ELF-1 (cell line): ENCODE results near the gene SPTBN2.

Source experiments
- DNase-seq: peaks from one replicate; pipeline ENCODE4 v3.0.0-alpha.2; 2016; ENCODE audit warnings: low read depth, low spot score

Gene SPTBN2

DNA sequence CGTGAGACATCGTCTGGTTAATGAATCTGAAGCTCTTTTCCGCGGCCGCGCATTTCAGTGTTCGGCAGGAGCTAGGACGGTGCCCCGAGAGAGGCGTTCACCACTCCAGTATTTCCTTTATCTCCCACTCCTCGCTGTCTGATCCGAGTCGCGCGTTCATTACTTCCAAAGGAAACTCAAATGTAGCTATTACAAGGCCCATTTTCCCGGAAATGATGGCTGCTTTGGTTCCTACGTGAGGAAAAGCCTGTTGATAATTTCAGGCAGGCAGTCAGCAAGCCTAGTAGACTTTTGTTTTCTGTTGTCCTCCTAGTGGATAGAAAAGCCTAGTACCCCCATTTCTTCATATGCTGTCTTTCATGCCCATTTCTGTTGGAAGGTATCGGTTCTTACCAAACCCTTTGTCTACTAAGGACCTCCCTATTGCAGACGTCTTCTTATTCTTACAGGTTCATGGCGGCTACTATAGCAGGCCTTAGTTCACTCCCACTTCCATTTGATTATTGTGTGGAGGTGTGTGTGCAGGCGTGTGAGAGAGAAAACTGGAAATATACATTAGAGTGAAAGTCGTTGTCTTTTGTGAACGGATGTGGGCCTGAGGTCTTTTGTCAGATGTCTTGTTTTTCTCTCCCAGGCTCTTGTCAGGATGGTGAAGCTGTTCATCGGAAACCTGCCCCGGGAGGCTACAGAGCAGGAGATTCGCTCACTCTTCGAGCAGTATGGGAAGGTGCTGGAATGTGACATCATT, 89.8 kb downstream of the SPTBN2 start:
- DNase-seq = no peak

DNA sequence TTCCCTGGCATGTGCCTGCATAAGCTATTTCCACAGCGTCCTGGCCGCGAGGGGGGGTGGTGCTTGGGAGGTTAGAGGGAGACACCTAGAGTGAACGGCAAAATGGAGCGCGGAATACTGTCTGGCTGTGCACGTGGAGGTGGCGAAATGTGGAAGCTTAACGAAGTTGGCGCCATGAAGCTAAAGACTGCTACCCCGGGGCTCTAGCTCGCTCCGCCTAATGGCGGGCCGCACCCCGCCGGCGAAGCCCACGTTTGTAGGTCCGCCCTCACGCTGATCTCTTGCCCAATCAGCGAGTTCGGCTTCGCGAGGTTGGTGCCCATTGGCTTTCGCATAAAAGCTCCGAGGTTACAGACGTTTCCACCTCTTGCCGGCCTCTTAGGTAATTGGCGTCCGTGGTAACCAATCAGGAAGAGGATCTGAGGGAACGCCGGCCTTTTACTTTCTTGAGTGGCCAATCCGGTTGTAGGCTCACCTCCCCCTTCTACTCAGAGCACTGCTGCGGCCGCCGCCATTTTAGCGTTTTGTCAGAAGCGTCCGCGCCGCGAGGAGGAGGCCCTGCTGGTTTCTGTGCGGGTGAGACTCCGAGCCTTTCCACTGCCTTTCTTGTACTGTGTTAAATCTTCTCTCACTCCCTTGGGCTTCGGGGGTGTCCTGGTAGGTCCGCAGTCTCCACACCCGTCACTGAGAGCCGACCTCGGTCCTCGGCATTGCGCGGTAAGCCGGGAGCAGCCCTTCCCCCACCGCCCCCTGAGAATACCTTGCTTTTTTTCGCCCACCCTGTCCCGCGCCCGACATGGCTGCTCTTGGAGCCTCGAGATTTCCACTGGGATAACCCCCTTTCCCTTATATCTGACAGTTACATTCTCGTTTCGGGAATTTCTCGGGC, 90.6 kb downstream of the SPTBN2 start, which contains the start of gene RBM4:
RBM4 (plus strand) TSS at position 527 of the 889 bp plus-strand sequence. CDS start 1,009 bp downstream, outside the sequence.
- DNase-seq = peak; percentile 100

DNA sequence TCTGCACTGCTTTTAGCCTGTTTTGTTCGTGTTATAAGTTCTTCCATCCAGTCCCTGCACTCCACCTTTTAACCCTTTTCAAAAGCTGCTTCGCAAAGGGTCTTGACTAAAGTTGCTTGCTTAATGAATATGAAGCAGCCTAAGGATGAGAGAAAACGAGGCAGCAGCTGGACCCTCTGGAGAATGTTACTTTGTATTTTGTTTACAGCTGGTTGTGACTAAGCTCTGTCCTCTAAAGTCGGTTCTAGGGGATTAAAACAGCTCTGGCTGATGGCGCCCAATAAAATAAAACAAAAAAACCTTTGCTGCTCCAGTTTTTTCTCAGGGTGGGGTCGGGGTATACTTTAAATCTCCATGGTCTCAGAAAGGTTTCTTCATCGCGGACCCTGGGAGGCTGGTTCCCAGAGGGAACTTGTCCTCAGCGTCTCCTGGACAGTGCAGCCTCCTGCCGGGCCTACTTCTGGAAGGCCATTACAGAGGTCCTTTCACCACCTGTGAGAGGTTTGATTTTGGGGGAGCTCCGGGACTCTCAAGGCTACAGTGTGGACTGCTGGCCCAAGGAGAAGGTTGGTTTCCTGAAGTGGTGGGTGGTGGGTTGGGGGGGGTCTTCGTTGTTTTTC, 91.3 kb downstream of the SPTBN2 start:
- DNase-seq = no peak

DNA sequence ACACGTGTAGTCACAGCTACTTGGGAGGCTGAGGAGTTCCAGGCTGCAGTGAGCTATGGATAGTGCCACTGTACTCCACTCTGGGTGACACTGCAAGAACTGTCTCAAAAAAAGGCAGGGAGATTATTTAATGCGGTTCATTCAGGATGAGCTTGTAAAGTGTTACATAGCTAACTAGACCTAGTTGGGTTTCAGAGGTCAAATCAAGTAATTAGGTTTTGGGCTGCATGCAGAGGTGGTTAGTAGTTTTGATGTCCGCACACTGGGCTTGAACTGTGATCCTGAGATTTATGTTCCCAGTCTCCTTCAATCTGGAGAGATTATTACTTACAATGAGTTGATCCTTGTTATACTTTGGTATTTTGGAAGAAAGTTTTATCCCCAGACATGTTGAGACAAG, 92.6 kb downstream of the SPTBN2 start:
- DNase-seq = no peak
